Measurements from ENCODE around the gene GZMM.

GZMM gene

DNA sequence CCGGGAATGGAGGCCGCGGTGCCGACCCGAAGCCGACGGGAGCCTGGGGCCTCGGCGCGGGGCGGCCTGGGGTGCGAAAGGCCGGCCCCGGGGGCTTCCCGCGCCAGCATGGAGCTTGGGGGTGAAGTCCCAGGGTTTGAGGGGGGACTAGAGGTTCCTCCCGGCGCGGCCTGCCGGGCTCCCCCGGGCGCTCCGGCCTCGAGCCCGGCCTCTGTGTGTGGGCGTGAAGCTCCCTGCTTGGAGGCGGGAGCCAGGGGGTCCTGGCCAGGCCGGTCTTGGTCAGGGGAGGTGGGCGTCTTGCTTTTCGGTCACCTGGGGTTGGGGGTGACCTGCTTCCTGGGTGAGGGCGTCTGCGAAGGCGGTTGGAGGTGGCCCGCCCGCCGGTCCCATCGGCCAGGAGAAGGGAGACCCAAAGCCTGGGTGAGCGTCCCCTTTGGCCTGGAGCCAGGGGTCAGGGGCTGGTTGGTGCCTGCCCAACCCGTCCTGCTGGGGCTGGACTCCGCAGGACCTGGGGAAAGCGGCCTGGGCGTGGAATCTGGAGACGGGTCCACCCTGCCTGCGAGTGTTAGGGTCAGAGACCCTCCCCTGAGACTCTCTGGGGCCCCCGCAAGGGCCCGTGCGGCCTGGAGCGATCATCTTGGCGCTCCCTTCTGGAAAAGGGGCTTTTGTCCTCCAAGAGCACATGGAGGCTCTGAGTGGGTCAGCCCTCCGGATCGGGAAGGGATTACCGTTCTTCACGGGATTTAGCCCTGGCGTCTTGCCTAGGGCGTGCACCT, 29.1 kb downstream of the GZMM start:
- H3K27ac Mint-ChIP-seq: peak overlapping the region; percentile 88
- peaks cover 59% of the 10 kb centered on the region for H3K4me1 Mint-ChIP-seq
- peak overlapping the region; percentile 92 for H3K4me3 Mint-ChIP-seq
- H3K9me3 Mint-ChIP-seq: peaks cover 15% of the 10 kb centered on the region
- peaks cover 7% of the 10 kb centered on the region for H3K27me3 Mint-ChIP-seq (ENCODE audit: low read depth, poor library complexity)
- peak; percentile 42 for DNase-seq
- peaks cover 12% of the 10 kb centered on the region for H3K36me3 Mint-ChIP-seq (ENCODE audit: low read depth)
- TF ChIP-seq CTCF (IDR thresholded peaks at IDR 0.05): no peak

GRCh38 chr19:573519-573825, 29.6 kb downstream of the GZMM start:
- H3K27ac Mint-ChIP-seq: peak overlapping the region; percentile 87
- TF ChIP-seq CTCF (IDR thresholded peaks at IDR 0.05): no peak
- peaks cover 15% of the 10 kb centered on the region for H3K9me3 Mint-ChIP-seq
- no peak for DNase-seq
- H3K36me3 Mint-ChIP-seq (ENCODE audit: low read depth): peaks cover 12% of the 10 kb centered on the region
- peaks cover 7% of the 10 kb centered on the region for H3K27me3 Mint-ChIP-seq (ENCODE audit: low read depth, poor library complexity)
- peaks cover 62% of the 10 kb centered on the region for H3K4me1 Mint-ChIP-seq
- peak overlapping the region; percentile 92 for H3K4me3 Mint-ChIP-seq

- Mint-ChIP-seq H3K4me1 (peaks cover 60% of the 10 kb centered on the region), H3K27ac (peak overlapping the region; percentile 91), H3K9me3 (peaks cover 8% of the 10 kb centered on the region), H3K4me3 (peak overlapping the region; percentile 92), H3K36me3 (ENCODE audit: low read depth) (peaks cover 5% of the 10 kb centered on the region), H3K27me3 (ENCODE audit: low read depth, poor library complexity) (peaks cover 5% of the 10 kb centered on the region)
- TF ChIP-seq CTCF (IDR thresholded peaks at IDR 0.05): no peak
- DNase-seq: peak; percentile 37
Measured at GRCh38 chr19:574658-575526, 31.0 kb downstream of the GZMM start.

DNA sequence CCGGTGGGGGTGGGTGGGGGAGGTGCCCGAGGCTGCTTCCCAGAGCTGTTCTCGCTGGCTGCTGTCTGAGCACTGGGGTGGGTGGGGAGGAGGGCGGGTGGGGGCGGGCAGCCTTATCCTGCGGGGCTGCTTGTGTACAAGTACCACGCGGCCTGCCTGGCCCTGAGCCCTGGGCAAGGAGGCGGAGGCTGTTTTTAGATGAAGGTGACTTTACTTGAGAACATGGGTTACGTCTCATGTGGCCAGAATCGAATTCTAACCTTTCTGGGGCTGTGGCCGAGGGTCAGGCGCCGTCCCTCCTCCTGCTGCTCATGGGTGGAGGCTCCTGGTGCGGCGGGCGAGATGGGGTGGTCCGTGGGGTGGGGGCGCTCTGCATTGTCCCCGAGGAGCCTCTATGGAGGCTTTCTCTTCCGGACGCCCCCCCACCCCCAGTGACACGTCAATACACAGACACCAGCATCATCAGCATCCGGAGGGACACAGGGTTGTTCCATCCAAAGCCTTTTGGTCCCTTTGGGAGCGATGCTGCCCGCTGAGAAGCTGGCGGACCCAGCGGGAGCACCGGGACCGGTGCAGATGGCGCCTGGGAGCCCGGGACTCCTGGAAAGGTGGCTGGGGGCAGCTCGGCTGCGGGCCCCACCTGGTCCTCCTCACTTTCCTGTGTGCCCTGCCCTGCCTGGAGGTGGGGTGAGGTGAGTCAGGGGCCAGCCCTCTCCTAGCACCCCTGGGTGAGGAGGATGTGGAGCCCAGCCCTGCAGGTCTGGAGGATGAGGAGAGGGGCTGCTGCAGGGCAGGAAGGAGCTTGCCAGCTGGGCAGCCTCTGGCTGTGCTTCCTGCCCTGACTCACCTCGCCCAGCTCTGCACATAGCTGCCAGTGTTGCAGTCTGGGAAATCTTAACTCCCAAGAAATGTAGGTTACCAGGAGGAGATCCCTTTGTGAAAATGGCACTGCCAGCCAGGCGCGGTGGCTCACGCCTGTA, 32.0 kb downstream of the GZMM start:
- peaks cover 5% of the 10 kb centered on the region for H3K36me3 Mint-ChIP-seq (ENCODE audit: low read depth)
- peaks cover 7% of the 10 kb centered on the region for H3K9me3 Mint-ChIP-seq
- peak overlapping the region; percentile 92 for H3K4me3 Mint-ChIP-seq
- H3K4me1 Mint-ChIP-seq: peaks cover 58% of the 10 kb centered on the region
- TF ChIP-seq CTCF (IDR thresholded peaks at IDR 0.05): no peak
- no peak overlapping the region for H3K27ac Mint-ChIP-seq
- no peak for DNase-seq
- H3K27me3 Mint-ChIP-seq (ENCODE audit: low read depth, poor library complexity): peaks cover 3% of the 10 kb centered on the region

- no peak for TF ChIP-seq CTCF (IDR thresholded peaks at IDR 0.05)
- Mint-ChIP-seq H3K4me1 (peaks cover 49% of the 10 kb centered on the region), H3K4me3 (no peak overlapping the region), H3K27me3 (ENCODE audit: low read depth, poor library complexity) (peaks cover 3% of the 10 kb centered on the region), H3K9me3 (no peaks in the 10 kb centered on the region), H3K27ac (no peak overlapping the region), H3K36me3 (ENCODE audit: low read depth) (no peaks in the 10 kb centered on the region)
- DNase-seq: no peak
Measured at GRCh38 chr19:576768-577438, 33.0 kb downstream of the GZMM start.

All from nephron progenitor cell (in vitro differentiated cells).